ENCODE measurements around the gene CYTH1.
"Not testable (repeated sequence)": the region's sequence is repeated elsewhere in the genome, so short reads cannot be mapped to it uniquely, and the experiment has no call there.

CYTH1 gene

DNA sequence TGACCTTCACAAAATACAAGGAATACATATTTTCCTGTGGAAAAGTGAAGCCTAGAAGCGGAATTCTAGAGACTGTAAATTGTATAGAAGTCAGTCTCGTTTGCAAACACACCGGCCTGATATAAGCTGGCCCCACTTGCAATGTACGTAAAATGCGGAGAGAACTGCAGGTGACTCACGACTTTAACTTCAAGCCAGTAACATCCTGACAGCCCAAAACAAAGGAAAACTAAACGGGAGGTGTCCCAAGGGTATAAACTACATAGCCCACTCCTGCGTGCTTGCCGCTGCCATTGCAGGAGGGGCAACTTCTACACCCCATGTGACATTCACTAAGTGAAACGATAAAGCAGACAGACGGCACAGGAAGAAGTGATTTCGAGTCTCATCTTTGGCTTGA lies 101.6 kb downstream of the CYTH1 start:
- DNase-seq = no peak

DNA sequence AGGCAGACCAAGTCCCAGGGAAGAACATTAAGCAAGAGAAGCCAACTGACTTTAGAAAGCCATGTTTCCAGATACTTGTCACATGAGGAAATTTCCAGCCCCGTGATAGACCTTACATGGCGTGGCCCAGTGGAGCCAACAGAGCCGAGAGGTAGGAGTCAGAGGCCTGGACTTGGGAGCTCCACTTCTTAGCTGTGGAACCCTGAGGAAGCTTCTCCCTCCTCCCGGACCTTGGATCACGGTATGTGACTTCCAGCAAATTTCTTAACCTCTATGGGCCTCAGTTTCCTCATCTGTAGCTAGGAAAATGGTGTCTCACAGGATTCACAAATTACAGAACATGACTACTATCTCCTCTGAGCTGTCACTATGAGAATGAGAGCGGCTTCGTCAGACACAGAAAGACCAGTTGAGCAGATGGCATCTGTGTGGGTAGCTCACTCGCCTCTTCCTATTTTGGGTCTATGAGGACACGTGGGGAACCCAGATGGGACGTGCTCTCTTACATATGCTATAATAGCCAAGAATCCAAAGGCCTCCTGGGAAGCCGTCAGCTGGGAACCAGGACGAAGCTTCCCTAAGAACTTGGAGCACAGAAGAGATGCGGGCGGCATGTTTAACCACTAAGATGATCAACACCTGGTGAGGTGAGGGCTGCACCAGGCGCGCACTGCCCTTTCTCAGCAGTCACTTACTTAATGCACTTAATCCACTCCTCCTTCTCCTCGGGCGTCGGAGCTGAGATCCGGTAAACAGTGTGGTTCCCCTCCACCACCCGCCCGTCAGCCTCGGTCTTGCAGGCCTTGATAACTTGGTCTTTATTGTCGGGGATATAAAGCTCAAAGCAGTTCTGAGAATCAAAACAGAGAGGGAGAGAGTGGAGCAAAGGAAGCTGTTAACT lies 102.3 kb downstream of the CYTH1 start:
- no peak for DNase-seq

DNA sequence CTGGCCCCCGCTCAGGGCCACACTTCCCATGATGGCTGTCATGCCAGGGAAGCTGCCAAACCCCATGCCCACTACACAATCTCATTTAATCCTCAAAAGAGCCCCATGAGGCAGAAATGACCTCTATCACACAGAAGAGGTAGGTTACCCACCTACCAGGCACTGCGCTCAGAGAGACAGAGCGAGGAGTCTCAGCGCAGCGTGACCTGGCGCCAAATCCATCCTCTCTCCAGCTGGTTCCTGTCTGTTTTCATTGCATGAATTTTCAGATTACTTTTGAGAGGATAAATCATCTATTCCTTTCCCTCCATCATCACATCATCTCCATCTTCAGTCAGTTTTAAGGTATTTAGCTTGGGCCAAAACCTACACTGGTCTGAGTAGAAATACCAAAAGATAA lies 103.4 kb downstream of the CYTH1 start:
- no peak for DNase-seq

DNA sequence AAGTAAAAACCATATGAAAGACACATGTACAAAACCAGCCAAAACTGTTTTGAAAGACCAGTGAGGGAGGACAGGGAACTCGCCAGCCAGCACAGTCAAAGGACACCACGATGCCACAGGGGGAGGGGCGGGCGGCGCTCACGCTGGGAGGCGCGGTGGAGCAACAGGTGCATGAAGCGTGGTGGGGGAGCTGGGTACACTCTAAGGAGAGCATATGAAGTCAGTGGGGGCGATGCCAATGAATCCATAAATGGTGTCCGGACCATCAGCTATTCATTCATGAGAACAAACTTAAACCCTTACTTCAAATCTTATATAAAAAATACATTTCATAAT lies 103.9 kb downstream of the CYTH1 start:
- no peak for DNase-seq

DNA sequence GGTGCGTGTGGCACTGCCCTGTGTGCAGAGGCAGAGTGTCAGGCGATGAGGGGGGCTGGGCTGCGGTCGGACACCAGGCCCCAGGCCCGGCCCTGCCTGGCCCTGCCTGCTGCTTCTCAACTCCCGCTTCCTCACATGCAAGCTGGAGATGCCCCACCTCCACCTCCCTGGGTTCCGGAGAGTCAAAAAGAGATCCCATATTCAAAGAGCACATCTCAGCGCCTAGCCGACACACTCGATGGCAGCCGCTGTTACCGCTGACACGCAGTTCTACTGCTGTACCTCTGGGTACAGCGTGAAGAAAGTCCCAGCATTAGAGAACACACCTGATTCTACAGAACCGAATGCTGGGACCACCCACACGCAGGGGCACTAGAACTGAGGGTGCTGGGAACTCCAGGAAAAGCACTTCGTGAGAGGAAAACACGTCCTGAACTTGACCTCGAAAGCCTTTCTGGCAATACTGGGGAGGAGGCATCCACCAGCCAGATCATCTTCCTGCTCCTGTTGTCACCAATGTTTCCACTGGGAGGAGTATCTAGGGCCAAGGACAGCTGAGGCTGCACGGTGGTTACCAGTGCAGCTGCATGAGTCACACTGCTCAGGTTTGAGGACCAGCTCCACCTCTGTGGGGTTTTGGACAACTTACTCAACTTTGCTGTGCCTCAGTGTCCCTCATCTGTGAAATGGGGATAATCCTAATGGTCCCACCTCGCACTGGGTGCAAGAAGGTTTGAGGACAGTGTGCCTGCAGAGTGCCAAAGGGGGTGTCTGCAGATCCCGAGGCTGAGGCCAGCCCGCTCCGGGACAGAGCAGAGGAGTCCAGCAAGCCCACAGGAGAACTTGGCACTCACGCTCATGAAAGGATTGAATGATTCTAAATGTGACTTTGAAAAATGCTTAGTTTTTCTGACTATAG lies 104.5 kb downstream of the CYTH1 start:
- DNase-seq = no peak

DNA sequence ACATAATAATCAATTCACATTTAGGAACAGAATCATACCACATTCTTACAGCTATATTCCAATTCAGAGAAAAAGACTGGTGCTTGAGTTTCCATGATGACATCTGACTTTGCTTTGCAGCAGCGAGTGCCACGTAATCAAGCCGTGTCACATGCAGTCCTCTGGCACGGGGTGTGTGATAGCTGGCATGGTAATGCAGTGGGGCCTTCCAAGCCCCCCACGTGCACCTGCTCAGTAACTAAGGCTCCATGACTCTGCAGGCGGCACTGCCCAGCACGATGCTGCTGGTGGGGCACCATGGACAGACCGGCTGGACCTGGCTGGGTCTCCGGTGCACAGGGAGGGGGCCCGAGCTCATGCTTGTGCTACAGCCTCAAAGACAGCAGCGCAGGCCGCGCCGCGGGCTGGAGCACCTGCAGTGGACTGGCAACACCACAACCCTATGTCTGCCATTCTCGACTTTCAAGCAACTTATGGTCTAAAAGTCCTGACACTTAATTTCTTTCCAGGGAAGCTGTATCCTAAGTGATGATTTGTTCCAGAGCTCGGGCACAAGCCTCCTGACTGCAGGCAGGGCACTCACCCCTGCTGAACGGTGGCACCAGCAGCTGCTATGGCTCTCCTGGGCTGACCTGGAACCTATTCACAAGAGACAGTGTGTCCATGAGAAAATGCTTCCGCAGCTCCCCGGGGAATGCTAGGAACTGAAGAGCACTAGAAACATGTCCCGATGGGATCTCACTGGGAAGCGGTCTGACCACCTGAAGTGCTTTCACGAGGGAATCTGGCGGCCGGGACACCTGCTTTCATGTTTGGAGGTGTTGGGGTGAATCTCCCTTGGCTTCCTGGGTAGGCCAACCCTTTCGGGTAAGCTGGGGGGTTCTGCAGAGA lies 105.4 kb downstream of the CYTH1 start:
- no peak for DNase-seq

DNA sequence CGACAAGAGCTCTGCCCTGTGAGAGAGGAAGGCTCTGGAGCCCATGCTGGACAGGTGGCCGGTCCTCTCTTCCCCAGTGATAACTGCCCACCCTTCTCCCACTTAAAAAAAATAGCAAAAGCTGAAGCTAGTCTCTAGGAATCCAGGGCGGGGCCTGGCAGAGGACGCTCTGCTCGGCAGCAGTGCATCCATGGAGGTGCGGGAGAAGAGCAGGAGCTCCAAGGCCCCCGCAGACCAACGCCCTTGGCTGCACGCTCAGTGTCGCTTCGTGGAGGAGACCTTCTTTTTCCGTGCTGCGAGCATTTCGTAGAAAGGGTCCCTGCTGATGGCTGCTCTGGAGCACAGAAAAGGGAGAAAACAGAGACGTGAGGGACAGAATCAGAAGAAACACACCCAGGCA lies 106.2 kb downstream of the CYTH1 start:
- DNase-seq = no peak

DNA sequence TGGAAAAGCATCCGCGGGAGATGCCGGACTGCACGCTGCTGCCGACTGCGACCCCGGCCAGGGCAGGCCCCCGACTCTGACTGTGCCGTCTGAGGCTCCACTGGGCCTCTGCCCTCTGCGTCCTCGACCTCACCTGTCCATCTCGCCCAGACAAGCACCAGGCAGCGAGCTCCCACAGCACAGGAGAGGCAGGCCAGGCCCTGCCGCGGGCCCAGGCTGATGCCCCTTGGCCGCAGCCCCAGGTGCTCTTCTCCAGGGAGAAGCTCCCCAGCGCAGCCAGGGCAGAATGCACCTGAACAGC lies 106.8 kb downstream of the CYTH1 start:
- DNase-seq = no peak

DNA sequence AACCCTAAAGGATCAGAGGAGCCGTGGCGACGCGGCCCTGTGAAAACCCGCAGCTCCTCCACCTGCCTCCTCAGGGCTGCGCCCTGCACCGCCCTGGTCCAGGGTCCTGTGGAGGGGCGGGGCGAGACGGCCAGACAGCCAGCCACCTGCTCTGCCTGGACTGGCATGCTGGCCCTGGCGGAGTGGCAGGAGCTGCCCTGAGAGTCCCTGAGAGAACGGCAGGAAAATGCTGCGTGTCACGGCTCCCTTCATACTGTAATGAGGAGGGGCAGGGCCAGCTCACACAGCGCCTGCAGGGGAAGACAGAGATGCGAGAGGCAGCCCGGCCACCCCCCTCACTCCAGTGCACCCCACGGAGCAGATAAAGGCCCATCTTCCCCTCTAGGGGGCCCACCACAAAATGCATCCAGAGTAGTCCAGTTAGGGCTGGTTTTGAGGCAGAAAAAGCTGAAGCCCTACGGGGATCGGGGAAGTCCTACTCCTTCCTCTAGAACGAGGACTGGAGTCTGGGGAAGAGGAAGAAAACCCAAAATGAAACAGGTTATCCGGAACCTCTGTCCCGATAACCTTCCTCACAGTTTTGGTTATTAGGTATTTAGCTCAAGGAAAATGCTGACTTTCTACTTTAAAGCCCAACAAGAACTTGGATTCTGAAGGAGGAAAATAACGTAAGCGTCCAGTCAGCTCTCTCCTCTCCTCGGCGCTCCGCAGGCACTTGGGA lies 107.3 kb downstream of the CYTH1 start:
- DNase-seq = no peak

DNA sequence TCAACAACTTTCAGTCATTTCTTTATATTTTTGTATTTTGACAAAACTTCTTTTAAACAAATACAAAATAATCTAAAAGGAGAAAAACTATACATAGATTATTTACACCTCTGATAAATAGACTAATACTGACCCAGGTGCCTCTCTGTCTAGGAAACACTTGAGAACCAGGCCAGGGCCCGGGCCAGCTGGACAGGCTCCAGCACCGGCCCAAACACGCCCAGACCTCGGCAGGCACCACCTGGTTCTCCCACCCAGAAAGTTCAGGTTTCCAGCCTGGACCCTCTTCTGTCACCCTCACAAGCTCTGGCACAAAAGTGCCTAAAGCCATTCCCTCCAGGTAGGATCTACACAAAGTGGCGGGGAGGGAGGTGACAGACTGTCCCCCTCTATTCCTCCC lies 107.9 kb downstream of the CYTH1 start:
- no peak for DNase-seq

DNA sequence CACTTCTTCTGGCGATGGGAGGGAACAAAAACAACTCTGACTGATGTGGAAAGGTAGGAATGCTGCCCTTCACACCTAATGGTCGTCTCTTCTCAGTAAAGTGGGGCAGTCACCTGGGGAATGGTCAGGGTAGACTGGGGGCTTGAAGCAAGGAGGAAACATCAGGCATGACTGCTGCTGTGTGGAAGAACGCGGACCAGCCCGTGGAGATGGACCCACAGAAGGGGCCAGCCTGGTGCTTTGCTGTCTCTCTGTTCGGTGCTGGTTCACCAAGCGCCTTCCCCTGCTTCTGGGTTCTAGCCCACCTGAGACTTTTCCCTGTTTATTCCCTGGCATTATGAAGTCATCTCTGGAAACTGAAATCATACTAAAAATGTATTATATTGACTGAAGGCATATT lies 108.7 kb downstream of the CYTH1 start:
- DNase-seq = no peak

DNA sequence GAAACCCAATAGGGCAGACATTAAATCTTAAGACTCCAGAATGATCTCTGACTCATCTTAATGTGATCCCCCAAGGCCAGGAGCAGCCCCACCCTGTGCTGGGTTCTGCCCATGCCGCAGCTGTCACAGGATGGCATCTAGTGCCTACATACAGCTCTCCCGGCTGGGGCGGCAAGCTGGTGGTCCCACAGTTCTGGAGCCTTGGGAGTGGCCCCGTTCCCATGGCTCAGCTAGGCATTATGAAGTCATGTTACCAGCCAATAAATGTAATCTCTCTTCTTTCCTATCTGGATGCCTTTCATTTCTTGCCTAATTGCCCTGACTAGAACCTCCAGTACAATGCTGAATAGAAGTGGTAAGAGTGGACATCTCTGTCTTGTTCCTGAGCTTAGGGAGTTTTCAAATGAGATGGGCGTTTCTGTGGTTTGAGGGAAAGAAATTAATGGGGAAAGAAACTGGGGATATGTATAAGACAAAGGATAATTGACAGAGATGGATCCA lies 109.2 kb downstream of the CYTH1 start:
- no peak for DNase-seq

DNA sequence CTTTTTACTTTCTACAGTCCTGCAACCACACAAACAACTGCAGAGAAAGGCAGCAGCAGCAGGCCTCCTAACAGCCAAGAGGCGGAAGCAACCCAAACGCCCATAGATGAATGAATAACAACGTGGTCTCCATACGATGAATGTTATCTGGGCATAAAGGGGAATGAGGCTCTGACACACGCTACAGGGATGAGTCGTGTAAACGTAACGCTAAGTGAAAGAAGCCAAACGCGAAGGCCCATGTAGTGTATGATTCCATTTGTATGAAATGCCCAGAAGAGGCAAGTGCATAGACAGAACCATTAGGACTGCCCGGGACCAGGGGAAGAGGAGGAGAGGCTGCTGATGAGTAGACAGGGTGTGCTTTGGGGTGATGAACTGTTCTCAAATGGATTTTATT lies 110.1 kb downstream of the CYTH1 start:
- DNase-seq = no peak

DNA sequence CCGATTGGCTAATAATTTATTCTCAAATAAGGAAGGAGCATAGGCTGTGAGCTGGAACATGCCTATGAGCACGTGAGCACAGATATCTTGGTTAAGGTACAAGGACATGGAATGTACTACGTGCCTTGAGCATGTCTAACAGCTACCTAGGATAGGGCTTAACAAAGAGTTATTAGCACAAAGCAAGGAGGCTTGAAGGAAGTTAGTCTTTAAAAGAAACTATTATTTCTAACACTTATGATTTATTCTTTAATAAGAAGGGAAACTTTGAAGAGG lies 110.4 kb downstream of the CYTH1 start:
- DNase-seq = not testable (repeated sequence)

DNA sequence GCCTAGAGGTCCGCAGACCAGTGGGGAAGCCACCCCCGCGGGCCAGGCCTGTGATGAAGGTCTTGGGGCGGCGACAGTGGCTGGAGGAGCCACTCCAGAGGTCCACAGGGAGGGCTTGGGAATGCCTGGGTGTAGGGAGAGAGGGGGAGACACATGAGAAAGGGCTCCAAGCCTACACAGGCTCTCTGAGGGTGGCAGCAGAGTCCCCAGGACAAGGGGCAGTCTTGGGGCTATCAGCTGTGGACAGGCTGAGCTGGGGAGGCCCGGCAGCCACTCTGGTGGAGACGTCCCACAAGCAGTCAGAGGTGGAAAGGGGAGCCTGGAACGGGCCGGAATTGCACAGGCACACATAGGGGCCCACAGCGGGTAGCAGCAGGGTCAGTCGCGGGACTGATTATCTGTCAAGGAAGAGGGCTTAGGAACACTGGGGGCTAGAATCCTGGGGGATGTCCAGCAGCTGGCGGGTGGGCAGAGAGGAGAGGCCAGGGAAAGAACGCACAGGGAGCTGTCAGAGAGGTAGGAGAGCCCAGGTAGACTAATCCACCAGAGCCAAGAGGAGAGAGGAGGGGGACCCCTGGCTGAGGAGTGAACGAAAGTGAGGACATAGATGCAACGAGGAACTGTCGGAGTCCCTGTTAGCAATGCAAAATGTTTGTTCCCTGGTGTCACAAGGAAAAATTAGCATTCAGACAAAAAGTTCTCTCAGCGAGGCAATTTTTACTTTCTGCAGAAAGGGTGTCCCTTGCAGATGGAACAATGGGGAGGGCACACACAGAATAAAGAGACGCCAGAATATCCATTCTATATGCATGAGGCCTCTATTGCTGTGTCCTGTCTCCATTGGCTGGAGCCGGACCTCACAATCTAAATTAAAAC lies 111.0 kb downstream of the CYTH1 start:
- no peak for DNase-seq

DNA sequence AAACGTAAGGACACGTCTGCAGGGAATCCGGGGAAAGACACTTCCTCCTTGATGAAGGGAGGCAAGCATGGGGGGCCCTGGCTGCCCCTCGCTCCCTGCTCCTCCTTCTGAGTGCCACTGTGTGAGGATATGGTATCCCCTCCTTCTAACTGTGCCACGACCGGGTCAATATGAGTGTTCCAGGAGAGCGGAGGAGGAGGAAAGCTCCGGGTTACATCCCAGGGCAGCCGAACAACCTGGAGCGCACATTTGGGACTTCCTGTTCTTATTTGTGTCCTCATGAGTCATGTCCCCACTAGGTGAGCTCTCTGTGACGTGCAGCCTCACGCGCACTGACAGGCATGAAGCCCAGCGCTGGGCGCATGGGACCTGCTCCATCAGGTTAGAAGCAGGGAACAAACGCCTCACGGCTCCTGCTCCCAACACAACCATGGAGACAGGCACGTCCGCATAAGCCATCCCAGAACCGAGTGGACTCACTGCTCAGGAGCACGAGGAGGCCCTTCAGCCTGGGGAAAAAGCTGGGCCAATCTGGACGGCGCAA lies 112.0 kb downstream of the CYTH1 start:
- no peak for DNase-seq

DNA sequence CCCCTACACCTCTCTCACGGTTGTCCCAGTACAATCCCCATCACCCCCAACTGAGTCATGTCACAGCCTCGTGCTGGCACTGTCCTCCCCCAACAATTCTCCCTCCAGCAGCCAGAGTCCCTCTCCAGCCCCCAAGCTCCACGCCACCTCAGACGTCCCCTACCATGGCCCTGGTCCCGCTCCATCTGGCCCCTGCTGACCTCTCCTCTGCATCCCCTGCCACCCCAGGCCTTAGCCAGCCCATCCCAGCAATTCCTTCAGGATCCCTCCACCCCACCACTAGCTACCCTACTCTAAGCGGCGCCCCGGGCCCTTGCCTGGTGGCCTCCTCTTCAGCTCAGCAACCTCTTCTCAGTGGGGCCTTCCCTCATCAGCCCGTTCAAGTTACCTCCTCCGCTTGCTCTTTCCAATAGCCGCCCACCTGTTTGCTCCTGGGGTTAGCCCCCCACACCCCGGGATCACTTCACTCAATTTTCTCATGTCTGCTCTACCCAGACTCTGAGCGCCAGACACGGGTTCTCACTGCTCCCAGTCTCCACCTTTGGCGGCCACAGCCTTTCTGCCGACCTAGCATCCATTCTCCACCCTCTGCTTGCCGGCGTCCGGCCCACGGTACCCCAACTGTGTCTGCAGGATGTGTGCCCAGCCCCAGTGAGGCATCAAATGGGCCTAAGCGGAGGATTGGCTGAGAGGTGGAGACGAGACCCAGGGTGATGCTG lies 112.7 kb downstream of the CYTH1 start:
- DNase-seq = no peak

DNA sequence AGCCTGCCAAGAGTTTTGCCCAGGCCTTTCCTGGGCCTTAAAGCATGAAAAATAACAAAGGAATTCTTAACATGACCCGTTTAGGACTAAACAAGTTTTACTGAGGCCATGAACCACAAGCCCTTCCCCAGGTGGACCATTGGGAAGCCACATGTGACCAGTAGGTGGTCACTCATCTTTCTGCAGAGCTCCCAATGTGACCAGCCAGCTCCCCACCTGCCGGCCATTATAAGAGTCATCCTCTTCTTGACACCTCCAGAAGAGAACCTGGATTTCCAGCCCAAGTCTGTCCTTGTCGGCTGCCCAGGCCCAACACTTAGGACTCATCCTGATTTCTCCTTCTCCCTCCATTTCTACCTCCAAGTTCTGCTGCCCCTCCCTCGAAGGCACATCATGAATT lies 113.2 kb downstream of the CYTH1 start:
- DNase-seq = no peak

DNA sequence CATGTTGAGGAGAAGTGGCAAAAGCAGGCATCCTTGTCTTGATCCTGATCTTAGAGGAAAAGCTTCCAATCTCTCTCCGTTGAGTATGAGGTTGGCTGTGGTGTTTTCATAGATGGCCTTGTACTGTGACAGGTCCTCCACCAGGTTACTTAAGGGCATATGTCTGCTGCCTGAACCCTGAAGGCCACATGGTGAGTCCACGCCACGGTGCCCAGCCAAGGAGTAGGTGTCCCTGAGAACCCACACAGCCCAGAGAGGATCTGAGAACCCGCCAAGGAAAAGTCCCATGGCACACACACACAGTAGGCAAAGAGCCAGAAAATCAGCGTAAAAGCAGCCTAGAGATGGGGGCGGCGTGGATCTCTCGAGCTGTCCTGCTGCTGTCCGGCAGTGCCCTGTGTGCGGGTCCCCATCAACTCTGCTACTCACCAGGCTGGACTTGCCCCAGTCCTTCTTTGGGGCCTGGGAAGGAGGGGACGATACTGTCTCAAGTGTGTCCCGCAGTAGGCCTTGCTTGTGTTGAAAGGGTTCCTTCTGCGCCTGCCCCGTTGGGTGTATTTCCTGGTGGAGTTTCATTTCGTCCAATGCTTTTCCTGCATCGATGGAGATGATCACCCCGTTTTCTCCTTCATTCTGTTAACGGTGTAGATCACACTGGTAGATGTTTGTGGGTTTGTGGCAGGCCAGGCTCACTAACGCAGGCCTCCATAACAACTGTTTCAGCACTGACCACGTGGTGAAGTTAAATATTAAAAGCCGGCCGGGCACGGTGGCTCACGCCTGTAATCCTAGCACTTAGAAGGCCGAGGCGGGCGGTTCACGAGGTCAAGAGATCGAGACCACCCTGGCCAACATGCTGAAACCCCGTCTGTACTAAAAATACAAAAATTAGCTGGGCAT lies 114.1 kb downstream of the CYTH1 start:
- no peak for DNase-seq

DNA sequence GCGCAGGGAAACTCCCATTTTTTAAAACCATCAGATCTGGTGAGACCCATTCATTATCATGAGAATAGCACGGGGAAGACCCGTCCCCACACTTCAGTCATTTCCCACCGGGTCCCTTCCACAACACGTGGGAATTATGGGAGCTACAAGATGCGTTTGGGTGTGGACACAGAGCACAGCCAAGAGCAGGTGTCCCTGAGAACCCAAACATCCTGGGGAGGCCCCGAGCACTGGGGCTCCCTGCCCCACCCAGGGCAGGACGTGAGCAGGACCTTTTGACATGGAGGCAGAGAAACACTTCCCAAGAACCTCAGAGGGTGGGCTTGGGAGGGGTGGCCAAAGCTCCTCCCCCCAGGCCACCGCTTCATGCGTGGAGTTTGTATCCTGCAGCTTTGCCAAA lies 115.0 kb downstream of the CYTH1 start:
- no peak for DNase-seq
